ENCODE data around the gene ANKS3.

ANKS3 gene

GRCh38 chr16:4680673-4681470 is 53.2 kb downstream of the ANKS3 start:
- DNase-seq (ENCODE audit: low spot score) = no peak
- TF ChIP-seq, protein P1, sequence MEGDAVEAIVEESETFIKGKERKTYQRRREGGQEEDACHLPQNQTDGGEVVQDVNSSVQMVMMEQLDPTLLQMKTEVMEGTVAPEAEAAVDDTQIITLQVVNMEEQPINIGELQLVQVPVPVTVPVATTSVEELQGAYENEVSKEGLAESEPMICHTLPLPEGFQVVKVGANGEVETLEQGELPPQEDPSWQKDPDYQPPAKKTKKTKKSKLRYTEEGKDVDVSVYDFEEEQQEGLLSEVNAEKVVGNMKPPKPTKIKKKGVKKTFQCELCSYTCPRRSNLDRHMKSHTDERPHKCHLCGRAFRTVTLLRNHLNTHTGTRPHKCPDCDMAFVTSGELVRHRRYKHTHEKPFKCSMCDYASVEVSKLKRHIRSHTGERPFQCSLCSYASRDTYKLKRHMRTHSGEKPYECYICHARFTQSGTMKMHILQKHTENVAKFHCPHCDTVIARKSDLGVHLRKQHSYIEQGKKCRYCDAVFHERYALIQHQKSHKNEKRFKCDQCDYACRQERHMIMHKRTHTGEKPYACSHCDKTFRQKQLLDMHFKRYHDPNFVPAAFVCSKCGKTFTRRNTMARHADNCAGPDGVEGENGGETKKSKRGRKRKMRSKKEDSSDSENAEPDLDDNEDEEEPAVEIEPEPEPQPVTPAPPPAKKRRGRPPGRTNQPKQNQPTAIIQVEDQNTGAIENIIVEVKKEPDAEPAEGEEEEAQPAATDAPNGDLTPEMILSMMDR (IDR thresholded peaks at IDR 0.05; ENCODE audit: extremely low read depth, missing control alignments) = no peak

DNA sequence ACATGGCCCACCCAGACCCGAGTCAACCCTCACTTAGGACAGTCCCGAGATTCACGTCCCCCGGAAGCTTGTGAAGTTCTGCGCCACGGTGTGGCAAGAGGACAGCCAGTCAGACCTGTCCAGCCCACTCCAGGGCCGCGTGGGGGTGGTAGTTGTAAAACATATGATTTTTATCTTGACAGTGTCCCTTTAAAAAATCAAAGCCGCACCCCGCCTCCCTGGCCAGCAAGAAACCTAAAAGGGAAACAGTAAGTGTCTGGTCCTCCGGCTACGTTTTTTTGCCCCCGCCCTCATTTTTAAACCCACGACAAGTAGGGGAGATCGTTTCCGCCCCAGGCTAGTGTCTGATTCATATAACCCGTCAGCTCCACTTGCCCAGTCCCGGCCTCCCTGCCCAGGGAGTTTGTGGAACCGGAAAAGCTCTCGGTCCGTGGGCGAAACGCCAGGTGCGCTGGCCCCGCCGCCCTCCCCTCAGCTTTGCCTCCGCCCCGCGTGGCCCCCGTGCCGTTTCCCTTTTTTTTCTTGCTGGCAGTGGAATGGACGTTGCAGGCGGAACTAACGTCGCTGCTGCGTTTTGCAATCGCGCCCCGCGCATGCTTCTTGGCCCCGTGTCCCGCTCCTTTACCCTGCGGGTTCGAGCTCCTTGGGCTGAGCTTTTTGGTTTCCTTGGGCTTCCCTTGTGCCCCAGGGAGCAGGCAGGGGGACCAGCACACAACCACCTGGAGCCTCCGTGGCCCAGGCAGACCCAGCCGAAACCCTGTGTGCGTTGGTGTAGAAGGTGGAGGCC is 54.0 kb downstream of the ANKS3 start:
- no peak for DNase-seq (ENCODE audit: low spot score)

DNA sequence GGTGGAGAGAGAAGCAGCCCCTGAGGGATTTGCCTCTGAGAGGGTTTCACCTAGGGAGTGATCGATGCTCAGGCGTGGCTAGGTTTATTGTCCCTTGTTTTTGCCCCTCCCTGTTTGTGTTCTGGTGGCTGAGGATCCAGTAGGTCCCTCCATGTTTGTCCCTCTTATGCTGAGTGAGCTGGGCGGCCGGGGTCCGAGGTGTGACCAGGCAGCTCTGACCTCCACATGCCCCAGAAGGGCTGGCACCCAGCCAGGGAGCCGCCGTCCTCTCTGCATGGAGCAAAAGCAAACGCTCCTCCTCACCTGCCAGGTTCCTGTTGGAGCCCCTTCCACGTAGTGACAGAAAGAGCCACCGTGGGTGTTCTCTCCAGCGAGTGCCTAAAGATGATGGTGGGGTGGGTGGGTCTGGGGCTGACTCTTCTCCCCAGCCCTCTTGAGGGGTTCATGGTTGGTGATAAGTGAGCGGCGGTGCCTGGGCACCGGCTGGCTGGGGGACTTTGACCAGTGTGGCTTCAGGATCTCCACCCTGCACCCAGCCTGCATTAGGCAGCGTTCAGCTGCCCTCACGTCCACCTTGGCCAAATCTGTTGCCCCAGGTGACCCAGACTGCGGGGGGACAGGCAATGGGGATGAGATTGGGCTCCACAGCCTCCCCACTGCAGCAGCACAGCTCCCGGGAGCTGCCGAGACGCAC is 54.8 kb downstream of the ANKS3 start:
- no peak for DNase-seq (ENCODE audit: low spot score)
- TF ChIP-seq, protein P1 (IDR thresholded peaks at IDR 0.05; ENCODE audit: extremely low read depth, missing control alignments) = no peak

More for the DNA sequence above, 54.0 kb downstream of the ANKS3 start:
- TF ChIP-seq, protein P1 (IDR thresholded peaks at IDR 0.05; ENCODE audit: extremely low read depth, missing control alignments) = no peak

DNA sequence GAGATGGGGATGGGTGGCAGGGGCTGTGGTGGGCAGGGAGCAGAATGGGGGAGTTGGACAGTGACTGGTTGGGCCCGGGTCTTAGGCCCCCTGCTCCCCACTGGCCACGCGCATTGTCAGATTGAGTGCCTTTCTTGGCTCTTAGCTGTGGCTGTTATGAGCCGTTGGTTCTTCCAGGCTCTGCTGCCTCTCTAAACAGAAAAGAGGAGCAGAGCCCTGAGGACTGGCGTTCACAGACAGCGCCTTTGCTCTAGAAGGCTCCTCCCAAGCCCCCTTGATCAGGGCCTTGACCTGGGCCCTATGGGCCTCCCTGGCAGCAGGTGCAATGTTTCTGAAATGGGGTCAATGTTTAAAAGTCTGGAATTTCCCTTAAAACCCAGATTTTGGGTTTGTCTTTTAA is 55.5 kb downstream of the ANKS3 start:
- no peak for DNase-seq (ENCODE audit: low spot score)
- TF ChIP-seq, protein P1 (IDR thresholded peaks at IDR 0.05; ENCODE audit: extremely low read depth, missing control alignments) = no peak

DNA sequence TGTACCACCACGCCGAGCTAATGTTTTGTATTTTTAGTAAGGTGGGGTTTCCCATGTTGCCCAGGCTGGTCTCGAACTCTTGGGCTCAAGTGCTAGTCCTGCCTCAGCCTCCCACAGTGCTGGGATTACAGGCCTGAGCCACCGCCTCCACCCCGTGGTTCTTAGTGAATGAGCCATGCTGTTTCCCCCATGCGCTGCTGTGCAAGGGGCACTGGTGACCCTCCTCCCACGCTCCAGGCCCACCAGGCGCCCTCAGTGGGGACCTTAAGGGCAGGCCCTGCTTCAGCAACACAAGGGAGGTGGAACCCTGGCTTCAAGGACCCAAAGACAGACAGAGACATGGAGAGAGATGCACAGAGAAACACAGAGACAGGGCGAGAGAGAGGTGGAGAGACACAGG is 56.1 kb downstream of the ANKS3 start:
- DNase-seq (ENCODE audit: low spot score) = no peak
- TF ChIP-seq, protein P1 (IDR thresholded peaks at IDR 0.05; ENCODE audit: extremely low read depth, missing control alignments) = no peak

GRCh38 chr16:4677390-4677789 is 56.7 kb downstream of the ANKS3 start:
- TF ChIP-seq, protein P1 (IDR thresholded peaks at IDR 0.05; ENCODE audit: extremely low read depth, missing control alignments) = no peak
- no peak for DNase-seq (ENCODE audit: low spot score)

All from GM20000 (cell line).